K562 treated with DMSO at 1 percent for 12 hours (cell line): Measurements from ENCODE around the gene AGTR2. TPM values are rescaled to one million over a fixed set of nuclear protein-coding genes. Genes with fewer than 3 reads are reported as not detected.

ENCODE experiments used
- total RNA-seq: library from RNA; unstranded; fragments of 300-600 nt; gene quantifications from 2 replicates; pipeline ENCODE4 v1.2.3, GENCODE V29; 2022; ENCODE audit not compliant: insufficient read depth

The AGTR2 gene, protein sequence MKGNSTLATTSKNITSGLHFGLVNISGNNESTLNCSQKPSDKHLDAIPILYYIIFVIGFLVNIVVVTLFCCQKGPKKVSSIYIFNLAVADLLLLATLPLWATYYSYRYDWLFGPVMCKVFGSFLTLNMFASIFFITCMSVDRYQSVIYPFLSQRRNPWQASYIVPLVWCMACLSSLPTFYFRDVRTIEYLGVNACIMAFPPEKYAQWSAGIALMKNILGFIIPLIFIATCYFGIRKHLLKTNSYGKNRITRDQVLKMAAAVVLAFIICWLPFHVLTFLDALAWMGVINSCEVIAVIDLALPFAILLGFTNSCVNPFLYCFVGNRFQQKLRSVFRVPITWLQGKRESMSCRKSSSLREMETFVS
- not detected in 2 replicates for total RNA-seq

DNA sequence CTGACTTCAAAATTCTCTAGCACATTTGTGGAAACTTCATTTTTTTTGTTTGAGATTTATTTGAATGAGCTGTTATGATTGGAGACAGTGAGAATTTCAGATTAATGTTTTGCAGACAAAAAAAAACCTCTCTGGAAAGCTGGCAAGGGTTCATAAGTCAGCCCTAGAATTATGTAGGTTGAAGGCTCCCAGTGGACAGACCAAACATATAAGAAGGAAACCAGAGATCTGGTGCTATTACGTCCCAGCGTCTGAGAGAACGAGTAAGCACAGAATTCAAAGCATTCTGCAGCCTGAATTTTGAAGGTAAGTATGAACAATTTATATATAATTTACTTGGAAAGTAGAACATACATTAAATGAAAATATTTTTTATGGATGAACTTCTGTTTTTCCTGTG lies at the start of gene AGTR2:
AGTR2 (plus strand) TSS at position 234 of the 400 bp plus-strand sequence. CDS start 1,537 bp downstream, outside the sequence.

